AG04450 (cell line): ENCODE measurements around the gene UGP2. TPM values are rescaled to one million over a fixed set of nuclear protein-coding genes. Genes with fewer than 3 reads are reported as not detected.

Experiments used
- CTCF ChIA-PET: fragments of 300-600, 350-600 bp; formaldehyde crosslinking; extraction: SDS; loops from one replicate; lab custom pipeline; 2022; ENCODE audit warnings: antibody characterized with exemption, inconsistent platforms; lab: Charles Lee
- POLR2A ChIA-PET: fragments of 350-600 bp; formaldehyde crosslinking; extraction: SDS; loops from one replicate; lab custom pipeline; 2021; ENCODE audit warnings: antibody characterized with exemption, inconsistent platforms; lab: Yijun Ruan, JAX
- DNase-seq: peaks from one replicate; pipeline ENCODE4 v3.0.0-alpha.2; 2011; ENCODE audit warnings: low read depth, low spot score
- H3K27ac ChIP-seq: one replicate; pipeline ENCODE4 v1.5.1; 2012; ENCODE audit warnings: low read depth, low read length, control low read depth
- H3K27me3 ChIP-seq: one replicate; pipeline ENCODE4 v1.6.0; 2012; ENCODE audit warnings: low read length; ENCODE audit not compliant: control insufficient read depth, insufficient read depth
- H3K4me3 ChIP-seq: 2 replicates; pipeline ENCODE4 v1.5.1; 2011; ENCODE audit warnings: mild to moderate bottlenecking, low read depth, low read length, control low read depth
- H3K9me3 ChIP-seq: 2 replicates; pipeline ENCODE4 v1.5.1; 2012; ENCODE audit warnings: low read length; ENCODE audit not compliant: control insufficient read depth, insufficient read depth
- polyA plus RNA-seq: library from polyadenylated mRNA; depleted of rRNA; stranded (reverse); fragments of >200 nt; gene quantifications from 2 replicates; pipeline ENCODE4 v1.2.3, GENCODE V29; 2011
- TF ChIP-seq, protein P1 (sequence below): IDR thresholded peaks from 2 replicates; pipeline ENCODE4 v1.5.1; 2011; ENCODE audit warnings: low read depth, low read length, control low read depth, inconsistent platforms

The UGP2 gene
- polyA plus RNA-seq, 1 experiment = 121 TPM

DNA sequence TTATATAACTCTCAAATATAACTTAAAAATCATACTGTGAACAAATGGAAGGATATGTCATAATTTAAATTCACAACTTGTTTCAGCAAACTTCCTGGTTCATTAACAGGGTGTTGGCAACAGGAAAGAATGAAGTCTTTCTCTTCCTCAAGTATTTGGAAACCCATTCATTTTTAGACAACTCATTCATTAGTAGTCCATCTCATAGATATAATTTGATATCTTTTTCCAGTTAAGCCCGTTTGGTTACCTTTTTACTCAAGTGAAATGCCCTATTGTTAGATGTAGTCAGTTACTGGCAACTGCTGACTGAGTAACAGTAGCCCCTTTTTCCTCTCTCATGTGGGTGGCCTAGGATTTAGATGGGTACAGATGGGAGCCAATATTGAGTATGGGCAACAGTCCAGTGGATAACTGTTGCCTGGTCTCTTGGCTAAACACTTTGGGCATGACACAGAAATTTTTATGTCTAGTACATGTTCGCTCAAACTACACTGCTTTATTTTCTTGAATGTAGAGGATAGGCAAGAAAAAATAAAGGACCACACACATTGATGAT is 4.6 kb upstream of the UGP2 start:
- ChIA-PET CTCF (no interaction called here), POLR2A (no interaction called here)
- Histone ChIP-seq H3K4me3 (no peak overlapping the region), H3K27ac (no peak overlapping the region), H3K27me3 (no peaks in the 10 kb centered on the region), H3K9me3 (no peaks in the 10 kb centered on the region)
- DNase-seq = no peak
- TF ChIP-seq, protein P1, sequence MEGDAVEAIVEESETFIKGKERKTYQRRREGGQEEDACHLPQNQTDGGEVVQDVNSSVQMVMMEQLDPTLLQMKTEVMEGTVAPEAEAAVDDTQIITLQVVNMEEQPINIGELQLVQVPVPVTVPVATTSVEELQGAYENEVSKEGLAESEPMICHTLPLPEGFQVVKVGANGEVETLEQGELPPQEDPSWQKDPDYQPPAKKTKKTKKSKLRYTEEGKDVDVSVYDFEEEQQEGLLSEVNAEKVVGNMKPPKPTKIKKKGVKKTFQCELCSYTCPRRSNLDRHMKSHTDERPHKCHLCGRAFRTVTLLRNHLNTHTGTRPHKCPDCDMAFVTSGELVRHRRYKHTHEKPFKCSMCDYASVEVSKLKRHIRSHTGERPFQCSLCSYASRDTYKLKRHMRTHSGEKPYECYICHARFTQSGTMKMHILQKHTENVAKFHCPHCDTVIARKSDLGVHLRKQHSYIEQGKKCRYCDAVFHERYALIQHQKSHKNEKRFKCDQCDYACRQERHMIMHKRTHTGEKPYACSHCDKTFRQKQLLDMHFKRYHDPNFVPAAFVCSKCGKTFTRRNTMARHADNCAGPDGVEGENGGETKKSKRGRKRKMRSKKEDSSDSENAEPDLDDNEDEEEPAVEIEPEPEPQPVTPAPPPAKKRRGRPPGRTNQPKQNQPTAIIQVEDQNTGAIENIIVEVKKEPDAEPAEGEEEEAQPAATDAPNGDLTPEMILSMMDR = no peak

DNA sequence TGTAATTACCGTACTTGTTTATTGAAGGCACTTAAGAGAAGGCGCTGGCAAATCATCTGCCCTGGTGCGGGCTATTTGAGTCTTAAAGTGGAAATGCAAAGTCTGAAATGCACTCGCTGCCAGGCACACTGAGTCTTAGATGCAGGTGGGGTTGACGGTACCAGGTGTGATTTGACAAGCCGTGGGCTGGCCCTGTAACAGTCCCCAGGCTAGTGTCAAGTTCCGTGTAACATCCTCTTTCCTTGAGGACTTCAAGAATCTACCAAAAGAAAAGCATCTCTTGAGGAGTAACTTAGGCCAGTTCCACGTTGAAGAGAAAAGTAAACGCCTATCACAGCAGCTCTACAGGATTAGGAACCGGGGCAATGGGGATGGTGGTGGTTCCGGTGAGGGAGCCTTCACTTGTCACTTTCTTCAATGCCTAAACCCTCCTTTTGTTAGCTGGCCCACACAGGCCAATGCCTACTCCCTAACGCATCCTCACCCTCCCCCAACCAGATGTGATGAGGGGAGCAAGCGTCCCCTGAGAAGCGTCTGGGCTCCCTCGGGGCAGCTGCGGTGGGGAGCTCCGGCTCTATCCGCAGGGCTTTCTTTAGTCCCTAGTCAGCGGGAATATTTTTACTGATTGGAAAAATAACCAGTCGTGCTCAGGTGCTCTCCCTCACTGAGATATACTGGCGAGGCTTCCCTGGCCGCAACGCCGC is 1.5 kb upstream of the UGP2 start:
- ChIA-PET CTCF (no interaction called here), POLR2A (interaction anchor here (0.6 to 2.4 kb wide), 4 partner anchors 20 to 252 kb away, joined by 3 to 13 read pairs (median 8); partner anchors contain the start of genes MDH1 and WDPCP)
- Histone ChIP-seq H3K4me3 (peak overlapping the region; percentile 64), H3K9me3 (no peaks in the 10 kb centered on the region), H3K27me3 (no peaks in the 10 kb centered on the region), H3K27ac (peak overlapping the region; percentile 40)
- TF ChIP-seq, protein P1 = no peak
- DNase-seq = no peak

DNA sequence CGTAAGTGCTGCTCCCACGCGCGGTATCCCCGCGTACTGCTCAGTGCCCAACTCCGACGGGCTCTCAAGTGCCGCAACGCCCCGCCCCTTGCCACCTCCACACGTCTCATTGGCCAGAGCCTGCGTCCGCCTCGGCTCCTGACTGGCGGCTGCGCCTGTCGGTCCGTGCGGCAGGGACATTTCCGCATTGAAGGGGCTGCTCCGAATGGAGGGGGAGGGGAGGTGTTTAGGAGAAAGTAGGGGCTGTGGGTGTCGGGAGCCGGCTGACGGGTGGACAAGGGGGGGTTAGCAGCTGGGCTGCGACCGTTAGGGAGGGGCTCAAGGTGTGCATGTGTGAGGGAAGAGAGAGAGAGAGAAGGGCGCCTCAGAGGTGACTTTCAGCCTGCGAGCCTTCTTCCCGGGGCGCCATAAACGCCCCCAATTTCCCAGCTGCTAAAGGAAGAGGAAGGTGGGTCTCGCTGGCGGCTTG is 877 bp upstream of the UGP2 start:
- peak; percentile 93 for DNase-seq
- Histone ChIP-seq H3K4me3 (peak overlapping the region; percentile 64), H3K27ac (peak overlapping the region; percentile 92), H3K27me3 (no peaks in the 10 kb centered on the region), H3K9me3 (no peaks in the 10 kb centered on the region)
- ChIA-PET CTCF (interaction anchor here (0.6 to 3.4 kb wide), 3 partner anchors 9 to 1483 kb away, joined by 3 to 16 read pairs (median 8); no protein-coding TSS in a partner anchor), POLR2A (interaction anchor here (0.6 to 2.4 kb wide), 7 partner anchors 17 to 252 kb away, joined by 3 to 15 read pairs (median 5); partner anchors contain the start of genes MDH1 and WDPCP)
- TF ChIP-seq, protein P1 = no peak

DNA sequence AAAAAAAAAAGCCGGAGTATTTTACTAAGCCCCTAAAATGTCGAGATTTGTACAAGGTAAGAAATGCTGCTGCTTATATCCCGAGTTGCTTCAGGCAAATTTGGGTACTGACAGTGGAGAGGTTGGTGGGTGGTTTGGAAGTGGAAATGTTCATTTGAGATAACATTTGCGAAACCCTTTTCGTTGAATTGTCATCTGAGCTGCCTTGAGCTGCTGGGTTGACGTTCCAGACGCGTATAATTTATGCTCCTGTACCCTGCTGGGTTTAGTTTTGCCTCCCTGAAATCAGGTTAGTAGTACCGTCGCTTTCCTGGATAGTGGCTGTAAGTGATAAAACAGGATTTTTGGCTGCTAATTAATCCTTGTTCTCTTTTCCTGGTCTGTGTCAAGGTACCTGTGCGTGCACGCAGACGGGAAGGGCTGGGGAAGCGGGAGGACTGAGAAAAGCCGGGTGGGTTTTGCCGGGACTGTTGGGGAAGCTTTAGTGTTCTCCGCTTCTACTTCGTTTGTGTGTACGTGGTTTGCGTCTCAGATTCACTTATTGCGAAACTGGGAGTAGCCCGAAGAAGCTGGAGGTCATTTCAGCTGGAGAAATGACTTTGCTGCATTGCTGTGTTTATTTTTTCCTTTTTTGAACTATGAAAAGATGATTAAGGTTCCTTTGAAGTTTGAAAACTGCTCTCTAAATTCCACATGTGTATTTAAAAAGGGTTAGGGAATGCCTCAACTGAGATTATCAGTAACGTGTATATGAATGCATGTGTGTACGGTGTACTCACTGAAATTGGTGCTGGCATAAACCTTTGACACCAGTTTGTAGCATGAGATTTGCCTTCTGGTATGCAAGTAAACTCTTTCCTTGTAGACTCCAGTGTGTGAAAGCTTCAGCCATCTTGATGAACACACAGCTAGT is 709 bp downstream of the UGP2 start:
- Histone ChIP-seq H3K27ac (peak overlapping the region; percentile 92), H3K27me3 (no peaks in the 10 kb centered on the region), H3K4me3 (peak overlapping the region; percentile 64), H3K9me3 (no peaks in the 10 kb centered on the region)
- peak; percentile 47 for DNase-seq
- TF ChIP-seq, protein P1 = no peak
- ChIA-PET CTCF (interaction anchor here (0.6 to 3.4 kb wide), 10 partner anchors 15 to 173 kb away, joined by 3 to 16 read pairs (median 4); no protein-coding TSS in a partner anchor), POLR2A (interaction anchor here (0.6 to 2.4 kb wide), 16 partner anchors 12 to 1215 kb away, joined by 3 to 15 read pairs (median 4); partner anchors contain the start of genes MDH1 and WDPCP)
